GM13976 (cell line): ENCODE measurements around the gene CHRM2.

Source experiments
- DNase-seq: peaks from one replicate; pipeline ENCODE4 v3.0.0; 2012; ENCODE audit warnings: low spot score
- in situ Hi-C: fragments of 300-500 bp; cut with MboI; formaldehyde crosslinking; loops from one replicate; pipeline ENCODE4 v1.12.0; 2022; ENCODE audit warnings: low sequenced_read_pairs, mixed read lengths, inconsistent platforms; ENCODE audit not compliant: unreplicated experiment
- TF ChIP-seq, protein P1 (sequence below): IDR thresholded peaks from 2 replicates; pipeline ENCODE4 v1.5.1; 2012; ENCODE audit warnings: borderline replicate concordance, mild to moderate bottlenecking; ENCODE audit not compliant: insufficient read depth; ENCODE audit errors: extremely low read depth, missing control alignments, control extremely low read depth

CHRM2 gene

GRCh38 chr7:136877509-136877908 lies 9.1 kb downstream of the CHRM2 start:
- DNase-seq, result no peak
- in situ Hi-C loops, result no loop called here
- TF ChIP-seq, protein P1, sequence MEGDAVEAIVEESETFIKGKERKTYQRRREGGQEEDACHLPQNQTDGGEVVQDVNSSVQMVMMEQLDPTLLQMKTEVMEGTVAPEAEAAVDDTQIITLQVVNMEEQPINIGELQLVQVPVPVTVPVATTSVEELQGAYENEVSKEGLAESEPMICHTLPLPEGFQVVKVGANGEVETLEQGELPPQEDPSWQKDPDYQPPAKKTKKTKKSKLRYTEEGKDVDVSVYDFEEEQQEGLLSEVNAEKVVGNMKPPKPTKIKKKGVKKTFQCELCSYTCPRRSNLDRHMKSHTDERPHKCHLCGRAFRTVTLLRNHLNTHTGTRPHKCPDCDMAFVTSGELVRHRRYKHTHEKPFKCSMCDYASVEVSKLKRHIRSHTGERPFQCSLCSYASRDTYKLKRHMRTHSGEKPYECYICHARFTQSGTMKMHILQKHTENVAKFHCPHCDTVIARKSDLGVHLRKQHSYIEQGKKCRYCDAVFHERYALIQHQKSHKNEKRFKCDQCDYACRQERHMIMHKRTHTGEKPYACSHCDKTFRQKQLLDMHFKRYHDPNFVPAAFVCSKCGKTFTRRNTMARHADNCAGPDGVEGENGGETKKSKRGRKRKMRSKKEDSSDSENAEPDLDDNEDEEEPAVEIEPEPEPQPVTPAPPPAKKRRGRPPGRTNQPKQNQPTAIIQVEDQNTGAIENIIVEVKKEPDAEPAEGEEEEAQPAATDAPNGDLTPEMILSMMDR, result no peak

DNA sequence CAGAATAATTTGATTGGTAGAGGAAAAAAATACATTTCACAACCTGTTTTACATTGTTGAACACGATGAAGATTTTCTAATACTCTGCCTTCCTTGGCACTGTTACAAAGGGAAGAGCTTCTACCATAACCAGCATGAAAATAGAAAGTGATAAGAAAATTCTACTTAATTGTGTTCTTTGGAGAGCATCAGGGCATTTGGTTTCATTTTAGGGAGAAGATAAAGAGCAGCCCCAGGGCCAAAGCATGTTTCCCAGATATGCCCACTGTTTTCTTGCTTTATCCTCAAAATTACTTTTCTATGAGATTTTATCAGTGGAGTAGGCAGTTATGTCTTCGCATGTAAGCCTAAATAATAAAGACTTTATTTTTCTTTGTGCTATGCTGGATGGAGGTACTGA lies 9.5 kb downstream of the CHRM2 start:
- TF ChIP-seq, protein P1, result no peak
- DNase-seq, result no peak
- in situ Hi-C loops, result no loop called here

GRCh38 chr7:136878878-136879277 lies 10.4 kb downstream of the CHRM2 start:
- DNase-seq, result no peak
- TF ChIP-seq, protein P1, result no peak
- in situ Hi-C loops, result no loop called here

DNA sequence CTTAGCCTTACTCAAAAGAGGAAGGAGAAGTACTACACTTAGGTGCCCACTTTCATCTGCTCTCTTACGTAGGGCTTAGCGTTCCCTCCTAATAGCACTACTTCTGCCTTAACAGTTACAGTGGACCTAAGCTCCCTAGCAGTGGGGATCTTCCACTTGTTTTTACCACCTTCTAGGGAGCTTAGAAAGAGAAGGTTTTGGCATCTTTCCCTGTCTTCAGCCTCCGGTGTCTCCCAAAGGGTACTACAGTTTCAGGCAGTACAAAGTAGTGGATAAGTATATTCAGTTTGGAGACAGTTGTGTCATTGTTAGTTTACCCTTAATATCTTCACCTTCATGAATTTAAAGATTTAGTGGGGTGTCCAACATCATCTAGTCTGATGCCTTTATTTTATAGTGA lies 14.6 kb downstream of the CHRM2 start:
- TF ChIP-seq, protein P1, result no peak
- no peak for DNase-seq
- in situ Hi-C loops, result no loop called here

GRCh38 chr7:136884492-136884891 lies 16.0 kb downstream of the CHRM2 start:
- TF ChIP-seq, protein P1, result no peak
- no peak for DNase-seq
- in situ Hi-C loops, result no loop called here

- no peak for DNase-seq
- in situ Hi-C loops, result no loop called here
- TF ChIP-seq, protein P1, result no peak
Measured at GRCh38 chr7:136887317-136887716, 18.9 kb downstream of the CHRM2 start.

GRCh38 chr7:136890399-136890798 lies 21.9 kb downstream of the CHRM2 start:
- in situ Hi-C loops, result no loop called here
- TF ChIP-seq, protein P1, result no peak
- DNase-seq, result no peak
